HUES48 (cell line): Measurements from ENCODE around the gene TMED10.
A peak's percentile ranks its signal among the peaks of the same experiment; 100 is the strongest.
"Not testable (repeated sequence)": the region's sequence is repeated elsewhere in the genome, so short reads cannot be mapped to it uniquely, and the experiment has no call there.

ENCODE experiments used
- H3K27ac ChIP-seq: one replicate; pipeline ENCODE4 v1.7.0; 2013; ENCODE audit warnings: low read depth, low read length, inconsistent platforms
- H3K27me3 ChIP-seq: 2 replicates; pipeline ENCODE4 v1.6.1; 2013; ENCODE audit warnings: mild to moderate bottlenecking, low read length; ENCODE audit not compliant: control insufficient read depth, insufficient read depth
- H3K36me3 ChIP-seq: 2 replicates; pipeline ENCODE4 v1.6.1; 2013; ENCODE audit warnings: low read length; ENCODE audit not compliant: control insufficient read depth, insufficient read depth
- H3K4me1 ChIP-seq: 2 replicates; pipeline ENCODE4 v1.6.1; 2013; ENCODE audit warnings: mild to moderate bottlenecking, low read length; ENCODE audit not compliant: control insufficient read depth, insufficient read depth
- H3K4me3 ChIP-seq: 2 replicates; pipeline ENCODE4 v1.5.1; 2013; ENCODE audit warnings: mild to moderate bottlenecking, low read depth, low read length
- H3K9ac ChIP-seq: 2 replicates; pipeline ENCODE4 v1.6.1; 2013; ENCODE audit warnings: mild to moderate bottlenecking, low read depth, low read length, moderate library complexity
- H3K9me3 ChIP-seq: 2 replicates; pipeline ENCODE4 v1.6.1; 2013; ENCODE audit warnings: low read length; ENCODE audit not compliant: control insufficient read depth, insufficient read depth

TMED10 gene

GRCh38 chr14:75156901-75157300 is 19.5 kb downstream of the TMED10 start:
- H3K36me3 ChIP-seq: peaks cover 3% of the 10 kb centered on the region; the same call in 1 of the 2 replicates
- H3K4me3 ChIP-seq: no peak overlapping the region
- H3K4me1 ChIP-seq: peaks cover 16% of the 10 kb centered on the region
- no peak overlapping the region for H3K9ac ChIP-seq
- no peaks in the 10 kb centered on the region for H3K27me3 ChIP-seq
- H3K9me3 ChIP-seq: no peaks in the 10 kb centered on the region
- no peak overlapping the region for H3K27ac ChIP-seq

GRCh38 chr14:75156111-75156510 is 20.3 kb downstream of the TMED10 start:
- Histone ChIP-seq H3K27ac (no peak overlapping the region), H3K36me3 (peaks cover 10% of the 10 kb centered on the region; the same call in 1 of the 2 replicates), H3K9ac (no peak overlapping the region), H3K4me3 (no peak overlapping the region), H3K27me3 (no peaks in the 10 kb centered on the region), H3K9me3 (no peaks in the 10 kb centered on the region), H3K4me1 (peaks cover 16% of the 10 kb centered on the region)

- H3K27ac ChIP-seq: no peak overlapping the region
- no peak overlapping the region for H3K9ac ChIP-seq
- H3K9me3 ChIP-seq: no peaks in the 10 kb centered on the region
- H3K27me3 ChIP-seq: no peaks in the 10 kb centered on the region
- peaks cover 15% of the 10 kb centered on the region for H3K36me3 ChIP-seq
- no peak overlapping the region for H3K4me3 ChIP-seq
- H3K4me1 ChIP-seq: peaks cover 11% of the 10 kb centered on the region
These were observed 21.2 kb downstream of the TMED10 start for GRCh38 chr14:75155169-75155568.

- Histone ChIP-seq H3K36me3 (peaks cover 17% of the 10 kb centered on the region), H3K9ac (peak overlapping the region; percentile 48; the same call in 1 of the 2 replicates), H3K27ac (no peak overlapping the region), H3K4me1 (peaks cover 7% of the 10 kb centered on the region), H3K27me3 (no peaks in the 10 kb centered on the region), H3K9me3 (no peaks in the 10 kb centered on the region), H3K4me3 (no peak overlapping the region)
These were observed 23.1 kb downstream of the TMED10 start for GRCh38 chr14:75153295-75153694.

- Histone ChIP-seq H3K4me3 (no peak overlapping the region), H3K27me3 (no peaks in the 10 kb centered on the region), H3K36me3 (peaks cover 18% of the 10 kb centered on the region), H3K9me3 (no peaks in the 10 kb centered on the region), H3K9ac (no peak overlapping the region), H3K27ac (no peak overlapping the region), H3K4me1 (peaks cover 12% of the 10 kb centered on the region)
These were observed 24.6 kb downstream of the TMED10 start for GRCh38 chr14:75151851-75152250.

GRCh38 chr14:75150637-75151036 is 25.8 kb downstream of the TMED10 start:
- not testable (repeated sequence) for H3K27ac ChIP-seq, H3K9me3 ChIP-seq, H3K4me3 ChIP-seq, H3K9ac ChIP-seq, H3K27me3 ChIP-seq
- Histone ChIP-seq H3K36me3 (peaks cover 27% of the 10 kb centered on the region), H3K4me1 (peaks cover 12% of the 10 kb centered on the region)

GRCh38 chr14:75150150-75150549 is 26.3 kb downstream of the TMED10 start:
- Histone ChIP-seq H3K27me3 (no peaks in the 10 kb centered on the region), H3K9ac (no peak overlapping the region), H3K4me1 (peaks cover 12% of the 10 kb centered on the region), H3K36me3 (peaks cover 29% of the 10 kb centered on the region), H3K9me3 (no peaks in the 10 kb centered on the region), H3K27ac (no peak overlapping the region), H3K4me3 (no peak overlapping the region)

- H3K27ac ChIP-seq: peak overlapping the region; percentile 79
- no peaks in the 10 kb centered on the region for H3K27me3 ChIP-seq
- no peak overlapping the region for H3K4me3 ChIP-seq
- H3K4me1 ChIP-seq: peaks cover 8% of the 10 kb centered on the region; the same call in 1 of the 2 replicates
- peaks cover 41% of the 10 kb centered on the region for H3K36me3 ChIP-seq
- no peaks in the 10 kb centered on the region for H3K9me3 ChIP-seq
- H3K9ac ChIP-seq: no peak overlapping the region
These were observed 28.9 kb downstream of the TMED10 start for GRCh38 chr14:75147423-75148071.

- Histone ChIP-seq H3K36me3 (peaks cover 28% of the 10 kb centered on the region), H3K27ac (no peak overlapping the region), H3K9ac (no peak overlapping the region), H3K4me1 (peaks cover 8% of the 10 kb centered on the region; the same call in 1 of the 2 replicates), H3K4me3 (no peak overlapping the region), H3K27me3 (no peaks in the 10 kb centered on the region), H3K9me3 (no peaks in the 10 kb centered on the region)
These were observed 31.5 kb downstream of the TMED10 start for GRCh38 chr14:75144944-75145343.

- H3K9ac ChIP-seq: no peak overlapping the region
- peaks cover 8% of the 10 kb centered on the region; the same call in 1 of the 2 replicates for H3K4me1 ChIP-seq
- H3K4me3 ChIP-seq: no peak overlapping the region
- peaks cover 28% of the 10 kb centered on the region for H3K36me3 ChIP-seq
- H3K27ac ChIP-seq: no peak overlapping the region
- H3K9me3 ChIP-seq: no peaks in the 10 kb centered on the region
- no peaks in the 10 kb centered on the region for H3K27me3 ChIP-seq
These were observed 32.5 kb downstream of the TMED10 start for GRCh38 chr14:75143761-75144527.

- Histone ChIP-seq H3K9ac (no peak overlapping the region), H3K9me3 (no peaks in the 10 kb centered on the region), H3K4me1 (no peaks in the 10 kb centered on the region), H3K36me3 (peaks cover 28% of the 10 kb centered on the region), H3K27me3 (no peaks in the 10 kb centered on the region), H3K4me3 (no peak overlapping the region), H3K27ac (no peak overlapping the region)
These were observed 33.9 kb downstream of the TMED10 start for GRCh38 chr14:75142494-75142893.
